Chondrocyte (in vitro differentiated cells): ENCODE measurements around the gene APBB2. TPM values are rescaled to one million over a fixed set of nuclear protein-coding genes. Genes with fewer than 3 reads are reported as not detected.
A peak's percentile ranks its signal among the peaks of the same experiment; 100 is the strongest.

Source experiments
- DNase-seq: peaks from one replicate; pipeline ENCODE4 v3.0.0; 2021; ENCODE audit warnings: mixed read lengths, low spot score
- H3K27ac Mint-ChIP-seq: one replicate; pipeline ENCODE4 v1.8.0; 2021; ENCODE audit warnings: mild to moderate bottlenecking, moderate library complexity, mixed read lengths; ENCODE audit not compliant: unreplicated experiment
- H3K27me3 Mint-ChIP-seq: 2 replicates; pipeline ENCODE4 v1.8.0; 2021; ENCODE audit warnings: low read depth, mixed read lengths
- H3K36me3 Mint-ChIP-seq: 2 replicates; pipeline ENCODE4 v1.8.0; 2021; ENCODE audit warnings: low read depth, mixed read lengths
- H3K4me1 Mint-ChIP-seq: 2 replicates; pipeline ENCODE4 v1.8.0; 2021; ENCODE audit warnings: low read depth, mild to moderate bottlenecking, mixed read lengths
- H3K4me3 Mint-ChIP-seq: one replicate; pipeline ENCODE4 v1.8.0; 2021; ENCODE audit warnings: mild to moderate bottlenecking, moderate library complexity, mixed read lengths; ENCODE audit not compliant: unreplicated experiment
- H3K9me3 Mint-ChIP-seq: 2 replicates; pipeline ENCODE4 v1.8.0; 2021; ENCODE audit warnings: low read depth, mixed read lengths
- CTCF ChIP-seq: fragments of 200-600 bp; sonication (generic); IDR thresholded peaks from 2 replicates; pipeline ENCODE4 v1.5.0; 2021; ENCODE audit warnings: antibody characterized with exemption, mild to moderate bottlenecking, moderate library complexity
- total RNA-seq: library from RNA; stranded (reverse); gene quantifications from 3 replicates; pipeline ENCODE4 v1.2.1, GENCODE V29; 2021

Gene APBB2
- total RNA-seq, 1 donor from 2014 or later = 119 TPM

GRCh38 chr4:40971338-40971737, 243.0 kb downstream of the APBB2 start:
- Mint-ChIP-seq H3K4me3 (no peak overlapping the region), H3K9me3 (no peaks in the 10 kb centered on the region), H3K4me1 (peaks cover 22% of the 10 kb centered on the region), H3K36me3 (peaks cover 3% of the 10 kb centered on the region), H3K27me3 (no peaks in the 10 kb centered on the region), H3K27ac (no peak overlapping the region)
- TF ChIP-seq CTCF = no peak
- DNase-seq = no peak

- TF ChIP-seq CTCF = no peak
- no peaks in the 10 kb centered on the region for H3K9me3 Mint-ChIP-seq
- H3K4me3 Mint-ChIP-seq = no peak overlapping the region
- no peak for DNase-seq
- H3K27ac Mint-ChIP-seq = no peak overlapping the region
- peaks cover 5% of the 10 kb centered on the region for H3K36me3 Mint-ChIP-seq
- peaks cover 14% of the 10 kb centered on the region for H3K4me1 Mint-ChIP-seq
- H3K27me3 Mint-ChIP-seq = no peaks in the 10 kb centered on the region
Observed at GRCh38 chr4:40969501-40969900, 244.8 kb downstream of the APBB2 start.

- H3K4me1 Mint-ChIP-seq = peaks cover 34% of the 10 kb centered on the region
- no peaks in the 10 kb centered on the region for H3K9me3 Mint-ChIP-seq
- TF ChIP-seq CTCF = no peak
- no peaks in the 10 kb centered on the region for H3K27me3 Mint-ChIP-seq
- H3K27ac Mint-ChIP-seq = no peak overlapping the region
- H3K4me3 Mint-ChIP-seq = no peak overlapping the region
- no peak for DNase-seq
- H3K36me3 Mint-ChIP-seq = peaks cover 2% of the 10 kb centered on the region
Observed at GRCh38 chr4:40967550-40967949, 246.8 kb downstream of the APBB2 start.

GRCh38 chr4:40966091-40966490, 248.3 kb downstream of the APBB2 start:
- Mint-ChIP-seq H3K4me3 (no peak overlapping the region), H3K4me1 (peaks cover 47% of the 10 kb centered on the region), H3K27me3 (no peaks in the 10 kb centered on the region), H3K36me3 (peaks cover 2% of the 10 kb centered on the region), H3K27ac (no peak overlapping the region), H3K9me3 (peaks cover 1% of the 10 kb centered on the region)
- DNase-seq = no peak
- TF ChIP-seq CTCF = no peak

- Mint-ChIP-seq H3K4me3 (no peak overlapping the region), H3K36me3 (peaks cover 2% of the 10 kb centered on the region), H3K27me3 (no peaks in the 10 kb centered on the region), H3K4me1 (peaks cover 54% of the 10 kb centered on the region), H3K27ac (peak overlapping the region; percentile 92), H3K9me3 (peaks cover 6% of the 10 kb centered on the region)
- DNase-seq = no peak
- TF ChIP-seq CTCF = no peak
Observed at GRCh38 chr4:40963897-40964478, 250.4 kb downstream of the APBB2 start.
